NT2/D1 (cell line): ENCODE results near the gene SDK2.

Source experiments
- YY1 ChIP-seq: IDR thresholded peaks from 2 replicates; pipeline ENCODE4 v1.6.1; 2011; ENCODE audit not compliant: insufficient read length, insufficient read depth
- ZNF274 ChIP-seq: IDR thresholded peaks from 2 replicates; pipeline ENCODE4 v1.6.1; 2011; ENCODE audit warnings: mild to moderate bottlenecking, low read depth, low read length

DNA sequence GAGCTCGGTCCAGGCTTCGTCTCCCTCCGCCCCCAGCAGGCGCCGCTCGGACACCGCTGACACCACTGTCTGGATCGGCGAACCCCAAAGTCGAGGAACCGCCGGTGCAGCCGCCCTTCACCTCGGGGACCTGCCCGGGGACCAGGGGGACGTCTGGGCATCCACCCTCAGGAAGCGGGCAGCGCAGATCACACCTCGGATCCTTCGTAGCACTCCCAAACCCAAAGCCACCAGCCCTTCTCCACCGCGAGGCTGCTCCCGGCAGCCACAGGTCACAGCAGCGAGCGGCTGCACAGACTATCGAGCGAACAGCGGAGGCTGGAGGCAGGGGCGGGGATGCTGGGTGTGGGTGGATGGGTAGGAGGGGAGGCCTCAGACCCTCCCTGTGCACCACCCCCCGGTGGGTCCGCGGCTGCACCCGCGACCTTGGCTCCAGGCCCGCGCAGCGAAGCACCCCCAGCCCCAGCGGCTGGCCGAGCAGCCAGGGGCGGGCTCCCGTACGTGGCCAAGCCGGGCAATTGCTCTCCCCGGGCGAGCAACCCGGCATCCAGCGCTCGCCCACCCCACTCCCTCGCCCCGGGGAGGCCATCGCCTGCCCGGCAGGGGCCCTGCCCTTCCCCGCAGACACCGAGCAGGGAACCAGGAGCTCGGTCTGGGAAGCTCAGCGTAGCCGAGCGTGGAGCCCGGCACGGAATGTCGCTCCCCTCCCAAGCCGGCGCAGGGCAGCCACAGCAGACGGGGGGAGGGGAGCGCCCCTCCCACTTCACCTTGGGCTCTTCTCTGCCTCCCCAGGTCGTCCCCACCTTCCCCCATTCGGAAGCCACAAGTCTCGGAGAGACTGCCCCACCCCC, 1.0 kb downstream of the SDK2 start:
- TF ChIP-seq YY1: no peak
- TF ChIP-seq ZNF274: no peak
